Astrocyte of the cerebellum (primary cell): ENCODE measurements around the gene OGFR.

ENCODE experiments used
- DNase-seq: peaks from one replicate; pipeline ENCODE4 v3.0.0-alpha.2; 2011; ENCODE audit warnings: low read depth
- H3K4me3 ChIP-seq: 2 replicates; pipeline ENCODE4 v1.5.1; 2011; ENCODE audit warnings: mild to moderate bottlenecking, low read depth, low read length, moderate library complexity
- CTCF ChIP-seq: IDR thresholded peaks from 2 replicates; pipeline ENCODE4 v1.5.1; 2012; ENCODE audit warnings: low read length, low read depth, moderate library complexity, mild to moderate bottlenecking; ENCODE audit errors: missing control alignments
- in situ Hi-C: cut with HindIII; loops from 2 replicates; pipeline ENCODE4 v1.10.0; 2017; ENCODE audit warnings: low sequenced_read_pairs

Gene OGFR

GRCh38 chr20:62802026-62802712 lies 2.5 kb upstream of the OGFR start:
- in situ Hi-C loops = no loop called here
- H3K4me3 ChIP-seq = no peak overlapping the region
- TF ChIP-seq CTCF = no peak
- DNase-seq = no peak

- H3K4me3 ChIP-seq = peak overlapping the region; percentile 68
- in situ Hi-C loops = no loop called here
- DNase-seq = no peak
- TF ChIP-seq CTCF = peak; percentile 3
Observed at GRCh38 chr20:62804021-62804626, 511 bp upstream of the OGFR start.

- in situ Hi-C loops = no loop called here
- H3K4me3 ChIP-seq = peak overlapping the region; percentile 68
- DNase-seq = no peak
- TF ChIP-seq CTCF = no peak
Observed at GRCh38 chr20:62805155-62805710, 598 bp downstream of the OGFR start.

GRCh38 chr20:62805711-62806382 lies 1.2 kb downstream of the OGFR start:
- DNase-seq = no peak
- H3K4me3 ChIP-seq = peak overlapping the region; percentile 68
- in situ Hi-C loops = no loop called here
- no peak for TF ChIP-seq CTCF

- TF ChIP-seq CTCF = no peak
- peak overlapping the region; percentile 68 for H3K4me3 ChIP-seq
- in situ Hi-C loops = no loop called here
- DNase-seq = no peak
Observed at GRCh38 chr20:62806383-62807050, 1.9 kb downstream of the OGFR start.

GRCh38 chr20:62807444-62808210 lies 3.0 kb downstream of the OGFR start:
- no peak for TF ChIP-seq CTCF
- no peak for DNase-seq
- H3K4me3 ChIP-seq = no peak overlapping the region
- in situ Hi-C loops = no loop called here
